Esophagus squamous epithelium (tissue), 5 donors: ENCODE results near the gene SYT3. TPM values are rescaled to one million over a fixed set of nuclear protein-coding genes. Genes with fewer than 3 reads are reported as not detected.

Experiments
- DNase-seq: peaks from one replicate; lab custom pipeline; 2025; lab: John Stamatoyannopoulos, UW
- H3K27ac ChIP-seq, 4 donors: fragments of 200-600 bp; sonication (generic); one replicate each; pipeline ENCODE4 v1.5.1; 2016 to 2019; ENCODE audit warnings: mild to moderate bottlenecking in 1 of 4
- H3K27me3 ChIP-seq, 4 donors: fragments of 200-600 bp; sonication (generic); 1 replicate in 3 of 4; 2 replicates in 1 of 4; pipeline versions ENCODE4 v1.5.1 to v1.6.0; 2017 to 2021; ENCODE audit warnings: antibody characterized with exemption in 1 of 4
- H3K36me3 ChIP-seq, 3 donors: fragments of 200-600 bp; sonication (generic); one replicate each; pipeline ENCODE4 v1.5.1; 2016 to 2019
- H3K4me1 ChIP-seq, 3 donors: fragments of 200-600 bp; sonication (generic); one replicate each; pipeline ENCODE4 v1.5.1; 2017 to 2019
- H3K4me3 ChIP-seq, 4 donors: fragments of 200-600 bp; sonication (generic); 1 replicate in 3 of 4; 2 replicates in 1 of 4; pipeline ENCODE4 v1.5.1; 2016 to 2019; ENCODE audit warnings: mild to moderate bottlenecking in 2 of 4, moderate library complexity in 1 of 4
- H3K9me3 ChIP-seq, 3 donors: fragments of 200-600 bp; sonication (generic); one replicate each; pipeline ENCODE4 v1.5.1; 2016 to 2019
- POLR2A ChIP-seq, 4 donors: fragments of 450-650 bp; IDR thresholded peaks; one replicate each; pipeline ENCODE4 v1.6.1; 2017; ENCODE audit warnings: antibody characterized with exemption in 4 of 4, mild to moderate bottlenecking in 4 of 4, moderate library complexity in 3 of 4
- WGBS, 2 donors: methylation state at CpG; one replicate each; pipeline ENCODE4 v1.1.5; 2018; 5-methylcytosine and 5-hydroxymethylcytosine counted together
- intact Hi-C: fragments of 100-400 bp; cut with DNase I; formaldehyde crosslinking; loops from one replicate; pipeline ENCODE4 v1.15.0; 2022
- total RNA-seq, 4 donors: library from RNA; depleted of rRNA; stranded (reverse); fragments of >200 nt; gene quantifications; one replicate each; pipeline ENCODE4 v1.1.0, GENCODE V29; 2016
- TF ChIP-seq, protein P1 (sequence below), 6 experiments: fragments of 450-650 bp in 4 of 6; fragments of 200-600 bp in 2 of 6; sonication (generic) in 2 of 6; IDR thresholded peaks; one replicate each; pipeline ENCODE4 v1.5.1; 2016 to 2019; ENCODE audit warnings: antibody characterized with exemption in 6 of 6, mild to moderate bottlenecking in 4 of 6, moderate library complexity in 4 of 6
- donor health status: DM: yes; HTN: yes; CAD: no.

The SYT3 gene
- total RNA-seq, 4 donors from 2014 or later: 0.53 to 2.2 TPM; not detected in 2

DNA sequence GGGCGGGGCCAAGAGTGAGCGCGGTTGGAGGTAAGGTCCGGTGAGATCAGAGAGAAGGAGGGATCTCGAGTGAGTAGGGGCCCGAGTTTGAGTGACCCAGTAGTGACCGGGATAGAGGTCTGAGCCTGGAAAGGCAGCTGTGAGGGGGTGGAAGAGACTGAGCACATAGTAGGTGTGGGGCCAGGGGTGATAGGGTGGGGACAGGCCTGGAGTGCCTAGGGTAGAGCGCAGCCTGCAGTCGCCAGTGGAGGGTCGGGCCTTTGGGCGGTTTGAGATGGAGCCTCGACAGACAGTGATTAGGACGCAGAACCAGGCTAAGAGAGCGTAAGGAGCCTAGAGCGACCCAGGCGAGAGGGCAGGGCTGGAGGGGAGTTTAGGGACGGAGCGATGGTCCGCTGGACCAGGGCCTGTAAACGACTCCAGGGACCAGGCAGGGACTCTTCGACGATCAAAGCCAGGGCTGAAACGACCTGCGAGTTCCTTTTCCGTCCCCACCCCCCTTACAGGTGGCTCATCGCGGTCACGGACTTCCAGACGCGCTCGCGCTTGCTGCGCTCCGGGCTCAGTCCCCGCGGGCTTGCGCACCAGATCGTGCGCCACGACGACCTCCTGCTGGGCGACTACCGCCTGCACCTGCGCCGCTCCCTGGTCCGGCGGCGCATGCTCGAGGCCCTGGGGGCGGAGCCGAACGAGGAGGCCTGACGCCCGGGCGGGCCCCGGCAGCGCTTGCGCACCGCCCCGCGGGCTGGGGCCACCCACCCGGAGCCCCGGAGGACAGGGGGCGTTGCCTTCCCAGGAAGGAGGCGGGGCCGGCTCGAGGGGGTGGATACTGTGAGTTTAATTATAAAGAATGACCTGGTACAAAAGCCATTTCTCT, 19.0 kb upstream of the SYT3 start:
- Histone ChIP-seq H3K4me3 (peak overlapping the region in 3 of 4 donors; percentile 25 to 53 (median 34)), H3K27ac (peak overlapping the region in 3 of 4 donors; percentile 1 to 46 (median 32)), H3K9me3 (peaks cover 0 to 16% (median 6%) of the 10 kb centered on the region in 3 donors), H3K27me3 (peaks cover 0 to 97% (median 7%) of the 10 kb centered on the region in 4 donors), H3K36me3 (no peaks in the 10 kb centered on the region), H3K4me1 (peaks cover 9 to 22% (median 12%) of the 10 kb centered on the region in 3 donors)
- intact Hi-C loops: no loop called here
- WGBS, 2 donors: 8 to 10% methylated on average over 16 of the region's 67 CpGs
- TF ChIP-seq, protein P1, sequence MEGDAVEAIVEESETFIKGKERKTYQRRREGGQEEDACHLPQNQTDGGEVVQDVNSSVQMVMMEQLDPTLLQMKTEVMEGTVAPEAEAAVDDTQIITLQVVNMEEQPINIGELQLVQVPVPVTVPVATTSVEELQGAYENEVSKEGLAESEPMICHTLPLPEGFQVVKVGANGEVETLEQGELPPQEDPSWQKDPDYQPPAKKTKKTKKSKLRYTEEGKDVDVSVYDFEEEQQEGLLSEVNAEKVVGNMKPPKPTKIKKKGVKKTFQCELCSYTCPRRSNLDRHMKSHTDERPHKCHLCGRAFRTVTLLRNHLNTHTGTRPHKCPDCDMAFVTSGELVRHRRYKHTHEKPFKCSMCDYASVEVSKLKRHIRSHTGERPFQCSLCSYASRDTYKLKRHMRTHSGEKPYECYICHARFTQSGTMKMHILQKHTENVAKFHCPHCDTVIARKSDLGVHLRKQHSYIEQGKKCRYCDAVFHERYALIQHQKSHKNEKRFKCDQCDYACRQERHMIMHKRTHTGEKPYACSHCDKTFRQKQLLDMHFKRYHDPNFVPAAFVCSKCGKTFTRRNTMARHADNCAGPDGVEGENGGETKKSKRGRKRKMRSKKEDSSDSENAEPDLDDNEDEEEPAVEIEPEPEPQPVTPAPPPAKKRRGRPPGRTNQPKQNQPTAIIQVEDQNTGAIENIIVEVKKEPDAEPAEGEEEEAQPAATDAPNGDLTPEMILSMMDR (IDR thresholded peaks at IDR 0.05): no peak
- TF ChIP-seq POLR2A (IDR thresholded peaks at IDR 0.05): peak in 1 of 4 donors; percentile 29
- no peak for DNase-seq

DNA sequence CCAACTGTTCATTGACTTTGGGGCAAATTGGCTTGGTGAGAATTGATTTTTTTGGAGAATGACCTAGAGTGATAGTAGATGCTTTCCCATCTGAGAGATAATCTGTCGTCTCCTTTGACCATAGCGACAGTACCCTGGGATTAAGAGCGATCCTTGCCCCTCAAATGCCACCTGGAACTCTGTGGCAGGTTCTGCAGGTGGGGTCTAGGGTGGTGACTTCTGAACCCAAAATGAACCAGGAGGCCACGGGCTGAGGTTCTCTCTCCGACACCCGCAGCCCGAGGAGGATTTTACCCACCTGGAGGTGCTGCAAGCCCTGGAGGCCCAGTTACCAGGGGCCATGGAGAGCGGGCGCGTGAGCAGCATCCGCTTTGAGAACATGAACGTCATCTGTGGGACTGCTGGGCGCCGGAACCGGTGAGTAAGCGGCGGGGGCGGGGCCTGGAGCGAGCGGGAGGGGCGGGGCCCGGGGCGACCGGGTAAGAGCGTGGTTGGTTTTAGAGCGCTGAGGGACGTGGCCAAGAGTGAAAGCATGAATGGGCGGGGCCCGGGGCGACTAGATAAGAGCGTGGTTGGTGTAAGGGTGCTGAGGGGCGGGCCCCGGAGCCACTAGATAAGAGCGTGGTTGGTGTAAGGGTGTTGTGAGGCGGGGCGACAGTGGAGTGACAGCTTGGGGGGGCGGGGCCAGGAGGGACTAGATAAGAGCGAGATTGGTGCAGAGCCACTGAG, 18.2 kb upstream of the SYT3 start:
- 3 to 4% methylated on average over 17 to 18 of the region's 38 CpGs for WGBS, 2 donors
- TF ChIP-seq, protein P1 (IDR thresholded peaks at IDR 0.05): no peak
- no peak for TF ChIP-seq POLR2A (IDR thresholded peaks at IDR 0.05)
- Histone ChIP-seq H3K27me3 (peaks cover 0 to 97% (median 7%) of the 10 kb centered on the region in 4 donors), H3K4me1 (peaks cover 9 to 22% (median 12%) of the 10 kb centered on the region in 3 donors), H3K36me3 (no peaks in the 10 kb centered on the region), H3K9me3 (peaks cover 0 to 16% (median 6%) of the 10 kb centered on the region in 3 donors), H3K4me3 (peak overlapping the region in 3 of 4 donors; percentile 25 to 53 (median 34)), H3K27ac (no peak overlapping the region)
- intact Hi-C loops: no loop called here
- DNase-seq: peak; percentile 39

GRCh38 chr19:50657222-50657669, 17.6 kb upstream of the SYT3 start:
- peaks cover 0 to 16% (median 6%) of the 10 kb centered on the region in 3 donors for H3K9me3 ChIP-seq
- H3K4me1 ChIP-seq: peaks cover 9 to 22% (median 12%) of the 10 kb centered on the region in 3 donors
- WGBS, 2 donors: 51 to 57% methylated on average over 5 to 6 of the region's 6 CpGs
- no peak overlapping the region for H3K27ac ChIP-seq
- TF ChIP-seq, protein P1 (IDR thresholded peaks at IDR 0.05): no peak
- TF ChIP-seq POLR2A (IDR thresholded peaks at IDR 0.05): no peak
- intact Hi-C loops: no loop called here
- H3K4me3 ChIP-seq: no peak overlapping the region
- H3K36me3 ChIP-seq: no peaks in the 10 kb centered on the region
- peaks cover 0 to 97% (median 7%) of the 10 kb centered on the region in 4 donors for H3K27me3 ChIP-seq
- DNase-seq: no peak

DNA sequence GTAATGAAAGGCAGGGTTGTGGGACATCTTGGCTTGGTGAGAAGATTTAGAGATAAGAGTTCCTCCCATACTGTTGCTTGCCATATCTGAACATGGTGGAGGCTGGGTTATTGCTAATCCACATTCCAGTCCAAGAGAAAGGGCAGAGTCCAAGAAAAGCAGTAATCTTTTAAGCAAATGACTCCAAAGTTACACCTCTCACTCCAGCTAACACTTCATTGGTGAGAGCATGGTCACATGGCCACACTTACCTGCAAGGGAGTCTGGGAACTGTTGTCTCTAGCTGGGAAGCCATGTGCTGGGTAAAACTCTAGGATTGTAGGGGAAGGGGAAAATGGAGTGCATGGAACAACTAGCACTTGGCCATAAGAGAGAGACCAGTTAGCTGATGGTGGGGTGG, 15.2 kb upstream of the SYT3 start:
- intact Hi-C loops: no loop called here
- H3K36me3 ChIP-seq: no peaks in the 10 kb centered on the region
- no peak for TF ChIP-seq POLR2A (IDR thresholded peaks at IDR 0.05)
- TF ChIP-seq, protein P1 (IDR thresholded peaks at IDR 0.05): no peak
- H3K4me1 ChIP-seq: peaks cover 9 to 22% (median 12%) of the 10 kb centered on the region in 3 donors
- no peak overlapping the region for H3K27ac ChIP-seq
- H3K4me3 ChIP-seq: no peak overlapping the region
- no peak for DNase-seq
- peaks cover 0 to 16% (median 6%) of the 10 kb centered on the region in 3 donors for H3K9me3 ChIP-seq
- peaks cover 0 to 95% (median 6%) of the 10 kb centered on the region in 4 donors for H3K27me3 ChIP-seq
